GM12873 (cell line): ENCODE data around the gene NEURL1B.

ENCODE experiments used
- TF ChIP-seq, protein P1 (sequence below): IDR thresholded peaks from 2 replicates; pipeline ENCODE4 v1.5.1; 2012; ENCODE audit warnings: low read depth, mild to moderate bottlenecking, moderate library complexity, low read length, control low read depth; ENCODE audit not compliant: insufficient read depth; ENCODE audit errors: missing control alignments

NEURL1B gene

GRCh38 chr5:172690258-172691075, 49.4 kb downstream of the NEURL1B start:
- TF ChIP-seq, protein P1, sequence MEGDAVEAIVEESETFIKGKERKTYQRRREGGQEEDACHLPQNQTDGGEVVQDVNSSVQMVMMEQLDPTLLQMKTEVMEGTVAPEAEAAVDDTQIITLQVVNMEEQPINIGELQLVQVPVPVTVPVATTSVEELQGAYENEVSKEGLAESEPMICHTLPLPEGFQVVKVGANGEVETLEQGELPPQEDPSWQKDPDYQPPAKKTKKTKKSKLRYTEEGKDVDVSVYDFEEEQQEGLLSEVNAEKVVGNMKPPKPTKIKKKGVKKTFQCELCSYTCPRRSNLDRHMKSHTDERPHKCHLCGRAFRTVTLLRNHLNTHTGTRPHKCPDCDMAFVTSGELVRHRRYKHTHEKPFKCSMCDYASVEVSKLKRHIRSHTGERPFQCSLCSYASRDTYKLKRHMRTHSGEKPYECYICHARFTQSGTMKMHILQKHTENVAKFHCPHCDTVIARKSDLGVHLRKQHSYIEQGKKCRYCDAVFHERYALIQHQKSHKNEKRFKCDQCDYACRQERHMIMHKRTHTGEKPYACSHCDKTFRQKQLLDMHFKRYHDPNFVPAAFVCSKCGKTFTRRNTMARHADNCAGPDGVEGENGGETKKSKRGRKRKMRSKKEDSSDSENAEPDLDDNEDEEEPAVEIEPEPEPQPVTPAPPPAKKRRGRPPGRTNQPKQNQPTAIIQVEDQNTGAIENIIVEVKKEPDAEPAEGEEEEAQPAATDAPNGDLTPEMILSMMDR = no peak

DNA sequence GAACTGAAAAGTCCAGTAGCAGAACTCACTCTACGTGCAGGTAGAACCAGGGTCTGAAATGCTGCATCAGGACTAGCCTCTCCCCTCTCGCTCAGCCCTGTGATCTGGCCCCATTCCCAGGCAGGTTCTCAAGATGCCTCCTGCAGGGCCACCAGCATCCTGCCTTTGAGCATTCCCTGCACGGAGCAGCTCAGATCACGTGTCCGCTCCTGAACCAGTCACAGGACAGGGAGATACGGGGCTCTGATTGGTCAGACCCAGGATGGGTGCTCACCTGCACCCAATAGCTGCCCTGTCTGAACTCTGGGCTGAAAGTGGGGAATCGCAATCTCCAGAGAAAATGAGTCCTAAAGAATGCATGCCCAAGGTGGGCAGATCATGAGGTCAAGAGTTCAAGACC, 50.8 kb downstream of the NEURL1B start:
- TF ChIP-seq, protein P1 = no peak

DNA sequence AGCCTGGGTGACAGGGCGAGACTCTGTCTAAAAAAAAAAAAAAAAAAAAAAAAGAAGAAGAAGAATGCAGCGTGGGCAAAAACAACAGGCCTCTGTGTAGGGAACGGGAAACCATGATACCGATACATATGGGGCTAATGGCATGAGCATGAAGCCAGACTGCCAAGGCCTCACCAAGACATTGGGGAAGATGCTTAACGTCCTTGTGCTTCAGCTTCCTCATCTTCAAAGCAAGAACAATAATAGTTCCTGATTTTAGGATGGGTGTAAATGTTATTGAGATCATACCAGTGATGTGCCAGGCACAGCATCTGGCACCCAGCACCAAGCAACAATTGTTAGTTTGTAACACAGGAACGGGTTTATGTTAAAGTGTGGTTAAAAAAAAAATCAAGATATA, 51.4 kb downstream of the NEURL1B start:
- TF ChIP-seq, protein P1 = no peak

- TF ChIP-seq, protein P1 = no peak
Observed at GRCh38 chr5:172692981-172693380, 51.9 kb downstream of the NEURL1B start.

DNA sequence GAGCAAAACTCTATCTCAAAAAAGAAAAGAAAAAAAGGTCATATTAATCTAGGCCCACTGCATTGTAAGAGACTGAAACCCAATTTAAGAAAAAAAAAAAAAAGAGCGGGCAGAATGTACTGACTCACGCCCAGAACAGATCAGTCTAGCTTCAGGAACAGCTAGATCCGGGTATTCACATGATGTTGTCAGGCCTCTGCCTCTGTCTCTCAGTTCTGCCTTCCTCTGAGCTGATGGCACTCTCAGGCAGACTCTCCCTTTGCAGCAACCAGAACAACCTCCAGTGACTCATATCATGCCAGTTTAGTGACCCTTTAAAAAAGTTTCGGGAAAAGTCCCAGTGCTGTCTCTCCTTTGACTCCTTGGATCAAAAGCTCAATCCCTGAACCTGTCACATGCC, 53.0 kb downstream of the NEURL1B start:
- TF ChIP-seq, protein P1 = no peak

DNA sequence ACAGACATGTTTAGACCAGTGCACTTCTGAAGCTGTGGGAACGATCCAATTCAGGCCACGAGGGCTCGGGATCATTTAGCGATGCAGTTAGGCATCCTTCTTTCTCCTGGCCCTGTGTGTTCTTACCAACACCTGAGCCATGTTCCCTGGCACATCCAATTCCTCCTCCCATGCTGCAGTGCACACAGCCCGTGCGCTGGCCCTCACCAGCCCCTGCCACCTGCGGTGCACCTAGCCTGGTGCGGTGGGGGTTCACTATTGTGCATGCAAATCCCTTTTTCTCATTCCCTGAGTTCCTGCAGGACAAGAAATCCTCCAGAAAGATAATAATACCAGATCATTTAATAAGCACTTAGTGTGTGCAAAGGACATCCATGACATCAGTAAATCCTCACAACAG, 53.5 kb downstream of the NEURL1B start:
- TF ChIP-seq, protein P1 = no peak

GRCh38 chr5:172695232-172696054, 54.4 kb downstream of the NEURL1B start:
- TF ChIP-seq, protein P1 = no peak
